Vagina (tissue), 2 donors: ENCODE results near the gene DNAH8. TPM values are rescaled to one million over a fixed set of nuclear protein-coding genes. Genes with fewer than 3 reads are reported as not detected.
A peak's percentile ranks its signal among the peaks of the same experiment; 100 is the strongest.

ENCODE experiments used
- DNase-seq, 2 donors: peaks; one replicate each; pipeline ENCODE4 v3.0.0-alpha.2; 2017; ENCODE audit errors: extremely low spot score in 2 of 2
- H3K27ac ChIP-seq: fragments of 200-600 bp; sonication (generic); one replicate; pipeline ENCODE4 v1.5.1; 2019
- H3K27me3 ChIP-seq: fragments of 200-600 bp; sonication (generic); one replicate; pipeline ENCODE4 v1.5.1; 2019
- H3K36me3 ChIP-seq, 2 donors: fragments of 200-600 bp; sonication (generic); one replicate each; pipeline ENCODE4 v1.5.1; 2017 to 2019
- H3K4me1 ChIP-seq: fragments of 200-600 bp; sonication (generic); one replicate; pipeline ENCODE4 v1.5.1; 2019
- H3K4me3 ChIP-seq, 2 donors: fragments of 200-600 bp; sonication (generic); 1 replicate in 1 of 2; 2 replicates in 1 of 2; pipeline ENCODE4 v1.5.1; 2016 to 2019
- H3K9me3 ChIP-seq: fragments of 200-600 bp; sonication (generic); one replicate; pipeline ENCODE4 v1.5.1; 2019
- CTCF ChIP-seq, 3 experiments: fragments of 450-650 bp in 2 of 3; fragments of 200-600 bp in 1 of 3; sonication (generic) in 1 of 3; IDR thresholded peaks; one replicate each; pipeline ENCODE4 v1.5.1; 2017 to 2019; ENCODE audit warnings: antibody characterized with exemption in 3 of 3, mild to moderate bottlenecking in 2 of 3, moderate library complexity in 2 of 3
- POLR2A ChIP-seq, 2 donors: fragments of 450-650 bp; IDR thresholded peaks; one replicate each; pipeline ENCODE4 v1.6.1; 2017; ENCODE audit warnings: antibody characterized with exemption in 2 of 2, mild to moderate bottlenecking in 2 of 2, moderate library complexity in 2 of 2
- POLR2AphosphoS5 ChIP-seq, 2 donors: sonication (generic); formaldehyde crosslinking; IDR thresholded peaks; one replicate each; pipeline ENCODE4 v1.9.0; 2017; ENCODE audit warnings: antibody characterized with exemption in 2 of 2, mild to moderate bottlenecking in 2 of 2, low read depth in 1 of 2; ENCODE audit not compliant: insufficient read depth in 1 of 2
- intact Hi-C: fragments of 100-400 bp; cut with DNase I; formaldehyde crosslinking; loops from one replicate; pipeline ENCODE4 v1.15.1; 2023
- total RNA-seq: library from RNA; depleted of rRNA; stranded (reverse); fragments of >200 nt; gene quantifications from one replicate; pipeline ENCODE4 v1.2.3, GENCODE V29; 2016

DNAH8 gene, protein sequence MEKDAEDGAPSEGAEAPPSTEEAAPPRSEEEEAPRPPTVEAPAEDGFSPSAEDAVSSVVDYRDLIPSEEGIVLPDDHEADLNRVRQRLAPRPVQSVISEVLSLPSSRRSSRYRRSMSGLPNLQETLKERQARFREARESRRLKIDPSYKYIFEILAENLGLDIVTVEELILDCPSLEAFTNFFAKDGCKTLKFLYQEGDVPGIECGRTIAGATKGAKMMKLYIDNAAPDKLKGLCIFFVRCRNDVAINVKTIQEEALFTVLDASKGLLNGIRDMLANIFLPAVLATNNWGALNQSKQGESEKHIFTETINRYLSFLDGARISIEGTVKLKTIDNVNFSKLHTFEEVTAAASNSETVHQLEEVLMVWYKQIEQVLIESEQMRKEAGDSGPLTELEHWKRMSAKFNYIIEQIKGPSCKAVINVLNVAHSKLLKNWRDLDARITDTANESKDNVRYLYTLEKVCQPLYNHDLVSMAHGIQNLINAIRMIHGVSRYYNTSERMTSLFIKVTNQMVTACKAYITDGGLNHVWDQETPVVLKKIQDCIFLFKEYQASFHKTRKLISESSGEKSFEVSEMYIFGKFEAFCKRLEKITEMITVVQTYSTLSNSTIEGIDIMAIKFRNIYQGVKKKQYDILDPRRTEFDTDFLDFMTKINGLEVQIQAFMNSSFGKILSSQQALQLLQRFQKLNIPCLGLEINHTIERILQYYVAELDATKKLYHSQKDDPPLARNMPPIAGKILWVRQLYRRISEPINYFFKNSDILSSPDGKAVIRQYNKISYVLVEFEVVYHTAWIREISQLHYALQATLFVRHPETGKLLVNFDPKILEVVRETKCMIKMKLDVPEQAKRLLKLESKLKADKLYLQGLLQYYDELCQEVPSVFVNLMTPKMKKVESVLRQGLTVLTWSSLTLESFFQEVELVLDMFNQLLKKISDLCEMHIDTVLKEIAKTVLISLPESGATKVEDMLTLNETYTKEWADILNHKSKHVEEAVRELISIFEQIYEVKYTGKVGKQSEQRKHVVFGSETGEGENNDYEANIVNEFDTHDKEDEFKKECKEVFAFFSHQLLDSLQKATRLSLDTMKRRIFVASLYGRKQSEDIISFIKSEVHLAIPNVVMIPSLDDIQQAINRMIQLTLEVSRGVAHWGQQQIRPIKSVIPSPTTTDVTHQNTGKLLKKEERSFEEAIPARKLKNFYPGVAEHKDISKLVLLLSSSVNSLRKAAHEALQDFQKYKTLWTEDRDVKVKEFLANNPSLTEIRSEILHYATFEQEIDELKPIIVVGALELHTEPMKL (N-terminal part only)
- not detected for total RNA-seq

GRCh38 chr6:38715016-38715689 is at the start of gene DNAH8:
TSS of gene DNAH8 (plus strand) at chr6:38715311. CDS start at chr6:38722810, 7,499 bp downstream.
- Histone ChIP-seq H3K9me3 (no peaks in the 10 kb centered on the region), H3K27me3 (peaks cover 3% of the 10 kb centered on the region), H3K27ac (no peak within 1 kb of the TSS), H3K4me3 (peak within 1 kb of the TSS; percentile 34 to 39), H3K4me1 (peaks cover 13% of the 10 kb centered on the region), H3K36me3 (no peaks in the 10 kb centered on the region)
- intact Hi-C loops: no loop called here
- DNase-seq: no peak
- TF ChIP-seq CTCF (IDR thresholded peaks at IDR 0.05) (no peak), POLR2AphosphoS5 (IDR thresholded peaks at IDR 0.05; ENCODE audit: insufficient read depth in 1 of 2, low read depth in 1 of 2) (no peak), POLR2A (IDR thresholded peaks at IDR 0.05) (no peak)

- no peak for DNase-seq
- no peak overlapping the region for H3K27ac ChIP-seq
- intact Hi-C loops: no loop called here
- H3K36me3 ChIP-seq: peaks cover 0 to 17% of the 10 kb centered on the region in 2 donors
- no peaks in the 10 kb centered on the region for H3K27me3 ChIP-seq
- TF ChIP-seq POLR2A (IDR thresholded peaks at IDR 0.05): no peak
- TF ChIP-seq CTCF (IDR thresholded peaks at IDR 0.05): peak; percentile 44 to 64 (median 46)
- H3K4me3 ChIP-seq: no peak overlapping the region
- H3K4me1 ChIP-seq: no peaks in the 10 kb centered on the region
- no peaks in the 10 kb centered on the region for H3K9me3 ChIP-seq
Measured at GRCh38 chr6:38671885-38672467, 43.1 kb upstream of the DNAH8 start.

GRCh38 chr6:38673397-38674165 is 41.5 kb upstream of the DNAH8 start:
- intact Hi-C loops: no loop called here
- H3K4me3 ChIP-seq: no peak overlapping the region
- H3K36me3 ChIP-seq: peaks cover 0 to 28% of the 10 kb centered on the region in 2 donors
- H3K9me3 ChIP-seq: no peaks in the 10 kb centered on the region
- no peak for TF ChIP-seq CTCF (IDR thresholded peaks at IDR 0.05)
- no peak for TF ChIP-seq POLR2AphosphoS5 (IDR thresholded peaks at IDR 0.05; ENCODE audit: insufficient read depth in 1 of 2, low read depth in 1 of 2)
- TF ChIP-seq POLR2A (IDR thresholded peaks at IDR 0.05): no peak
- H3K4me1 ChIP-seq: no peaks in the 10 kb centered on the region
- no peak overlapping the region for H3K27ac ChIP-seq
- no peaks in the 10 kb centered on the region for H3K27me3 ChIP-seq
- no peak for DNase-seq
